ENCODE data around the gene UBE2R2.

- TF ChIP-seq, protein P1, sequence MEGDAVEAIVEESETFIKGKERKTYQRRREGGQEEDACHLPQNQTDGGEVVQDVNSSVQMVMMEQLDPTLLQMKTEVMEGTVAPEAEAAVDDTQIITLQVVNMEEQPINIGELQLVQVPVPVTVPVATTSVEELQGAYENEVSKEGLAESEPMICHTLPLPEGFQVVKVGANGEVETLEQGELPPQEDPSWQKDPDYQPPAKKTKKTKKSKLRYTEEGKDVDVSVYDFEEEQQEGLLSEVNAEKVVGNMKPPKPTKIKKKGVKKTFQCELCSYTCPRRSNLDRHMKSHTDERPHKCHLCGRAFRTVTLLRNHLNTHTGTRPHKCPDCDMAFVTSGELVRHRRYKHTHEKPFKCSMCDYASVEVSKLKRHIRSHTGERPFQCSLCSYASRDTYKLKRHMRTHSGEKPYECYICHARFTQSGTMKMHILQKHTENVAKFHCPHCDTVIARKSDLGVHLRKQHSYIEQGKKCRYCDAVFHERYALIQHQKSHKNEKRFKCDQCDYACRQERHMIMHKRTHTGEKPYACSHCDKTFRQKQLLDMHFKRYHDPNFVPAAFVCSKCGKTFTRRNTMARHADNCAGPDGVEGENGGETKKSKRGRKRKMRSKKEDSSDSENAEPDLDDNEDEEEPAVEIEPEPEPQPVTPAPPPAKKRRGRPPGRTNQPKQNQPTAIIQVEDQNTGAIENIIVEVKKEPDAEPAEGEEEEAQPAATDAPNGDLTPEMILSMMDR (IDR thresholded peaks at IDR 0.05), result no peak
- TF ChIP-seq POLR2A (IDR thresholded peaks at IDR 0.05), result no peak
Observed at GRCh38 chr9:33840381-33840780, 23.4 kb downstream of the UBE2R2 start.
